Ascending aorta (tissue), 2 donors: ENCODE data around the gene SNX10. TPM values are rescaled to one million over a fixed set of nuclear protein-coding genes. Genes with fewer than 3 reads are reported as not detected.
A peak's percentile ranks its signal among the peaks of the same experiment; 100 is the strongest.

Source experiments
- DNase-seq, 2 donors: peaks; one replicate each; pipeline ENCODE4 v3.0.0-alpha.2; 2019; ENCODE audit warnings: low spot score in 2 of 2
- H3K27ac ChIP-seq, 2 donors: fragments of 200-600 bp; sonication (generic); one replicate each; pipeline ENCODE4 v1.5.1; 2016 to 2017; ENCODE audit warnings: mild to moderate bottlenecking in 1 of 2
- H3K27me3 ChIP-seq: fragments of 200-600 bp; sonication (generic); one replicate; pipeline ENCODE4 v1.5.1; 2017
- H3K36me3 ChIP-seq, 2 donors: fragments of 200-600 bp; sonication (generic); one replicate each; pipeline ENCODE4 v1.5.1; 2016
- H3K4me1 ChIP-seq, 2 donors: fragments of 200-600 bp; sonication (generic); one replicate each; pipeline ENCODE4 v1.5.1; 2016 to 2017; ENCODE audit warnings: mild to moderate bottlenecking in 1 of 2
- H3K4me3 ChIP-seq, 2 donors: fragments of 200-600 bp; sonication (generic); one replicate each; pipeline ENCODE4 v1.5.1; 2016 to 2017; ENCODE audit warnings: mild to moderate bottlenecking in 1 of 2
- H3K9me3 ChIP-seq, 2 donors: fragments of 200-600 bp; sonication (generic); one replicate each; pipeline ENCODE4 v1.5.1; 2016
- intact Hi-C: fragments of 100-400 bp; cut with DNase I; formaldehyde crosslinking; loops from one replicate; pipeline ENCODE4 v1.15.1; 2023
- total RNA-seq: library from RNA; depleted of rRNA; stranded (reverse); fragments of >200 nt; gene quantifications from one replicate; pipeline ENCODE4 v1.1.0, GENCODE V29; 2016
- TF ChIP-seq, protein P1 (sequence below), 3 experiments: fragments of 200-600 bp in 2 of 3; fragments of 450-650 bp in 1 of 3; sonication (generic) in 2 of 3; IDR thresholded peaks; one replicate each; pipeline ENCODE4 v1.5.1; 2016 to 2019; ENCODE audit warnings: antibody characterized with exemption in 3 of 3, mild to moderate bottlenecking in 1 of 3, moderate library complexity in 1 of 3

SNX10 gene
- total RNA-seq, 1 donor from 2014 or later = 3.5 TPM

DNA sequence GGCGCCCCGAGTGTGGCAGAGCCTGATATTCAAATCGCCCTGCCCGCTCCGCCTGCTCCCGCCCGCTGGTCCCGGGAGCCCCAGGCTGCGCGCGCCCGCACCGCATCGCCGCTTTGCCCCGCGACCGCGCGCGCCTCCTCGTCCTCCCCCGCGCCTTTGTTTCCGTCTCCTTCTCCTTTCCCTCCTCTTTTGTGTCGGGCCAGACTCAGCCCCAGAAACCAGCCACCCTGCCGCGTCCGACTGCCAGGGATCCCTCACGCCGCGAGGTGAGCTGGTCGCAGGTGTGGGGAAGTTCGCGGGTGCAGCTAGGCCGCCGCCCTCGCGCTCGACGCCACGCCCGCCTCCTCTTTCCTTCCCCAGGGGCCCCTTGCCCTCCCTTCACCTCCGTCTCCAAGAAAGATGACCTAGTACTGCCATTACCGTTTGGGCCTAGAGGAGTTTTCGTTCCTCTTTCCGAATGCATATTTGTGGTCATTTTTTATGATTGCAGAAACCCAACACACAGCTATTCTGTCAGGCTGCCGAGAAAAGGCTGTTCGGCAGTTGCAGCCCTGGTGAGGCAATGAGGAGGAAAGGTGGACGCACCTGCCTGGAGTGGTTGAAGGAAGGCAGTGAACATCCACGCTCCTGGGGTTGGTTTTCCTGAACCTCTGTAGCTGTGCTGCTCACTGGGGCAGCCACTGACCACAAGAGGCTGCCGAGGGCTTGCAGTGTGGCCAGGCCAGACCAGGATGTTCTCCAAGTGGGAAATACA is 107.3 kb downstream of the SNX10 start:
- DNase-seq = peak in 1 of 2 donors; percentile 63
- no peaks in the 10 kb centered on the region for H3K36me3 ChIP-seq
- intact Hi-C loops = no loop called here
- TF ChIP-seq, protein P1, sequence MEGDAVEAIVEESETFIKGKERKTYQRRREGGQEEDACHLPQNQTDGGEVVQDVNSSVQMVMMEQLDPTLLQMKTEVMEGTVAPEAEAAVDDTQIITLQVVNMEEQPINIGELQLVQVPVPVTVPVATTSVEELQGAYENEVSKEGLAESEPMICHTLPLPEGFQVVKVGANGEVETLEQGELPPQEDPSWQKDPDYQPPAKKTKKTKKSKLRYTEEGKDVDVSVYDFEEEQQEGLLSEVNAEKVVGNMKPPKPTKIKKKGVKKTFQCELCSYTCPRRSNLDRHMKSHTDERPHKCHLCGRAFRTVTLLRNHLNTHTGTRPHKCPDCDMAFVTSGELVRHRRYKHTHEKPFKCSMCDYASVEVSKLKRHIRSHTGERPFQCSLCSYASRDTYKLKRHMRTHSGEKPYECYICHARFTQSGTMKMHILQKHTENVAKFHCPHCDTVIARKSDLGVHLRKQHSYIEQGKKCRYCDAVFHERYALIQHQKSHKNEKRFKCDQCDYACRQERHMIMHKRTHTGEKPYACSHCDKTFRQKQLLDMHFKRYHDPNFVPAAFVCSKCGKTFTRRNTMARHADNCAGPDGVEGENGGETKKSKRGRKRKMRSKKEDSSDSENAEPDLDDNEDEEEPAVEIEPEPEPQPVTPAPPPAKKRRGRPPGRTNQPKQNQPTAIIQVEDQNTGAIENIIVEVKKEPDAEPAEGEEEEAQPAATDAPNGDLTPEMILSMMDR (IDR thresholded peaks at IDR 0.05) = peak in 1 of 3 experiments; percentile 7
- no peaks in the 10 kb centered on the region for H3K27me3 ChIP-seq
- peak overlapping the region; percentile 66 to 71 for H3K4me3 ChIP-seq
- H3K27ac ChIP-seq = no peak overlapping the region
- H3K9me3 ChIP-seq = no peaks in the 10 kb centered on the region
- peaks cover 0 to 6% of the 10 kb centered on the region in 2 donors for H3K4me1 ChIP-seq

DNA sequence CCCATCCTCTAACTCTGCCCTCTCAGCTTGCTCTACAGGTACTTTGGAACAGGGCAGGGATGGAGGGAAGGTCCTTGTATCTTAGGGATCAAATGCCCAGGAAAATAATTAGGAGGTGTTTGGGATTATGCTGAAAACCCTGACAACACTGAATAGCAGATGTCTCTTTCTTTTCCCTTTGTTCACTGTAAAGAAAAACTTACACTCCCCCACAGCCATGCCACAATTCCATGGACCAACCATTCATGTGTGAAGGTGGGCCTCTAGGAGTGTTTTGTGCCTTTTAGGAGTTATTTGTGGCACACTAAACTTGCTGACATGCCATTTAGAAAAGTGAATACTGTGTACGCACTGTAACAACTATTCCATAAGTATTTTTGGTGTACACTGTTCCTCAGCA is 108.1 kb downstream of the SNX10 start:
- Histone ChIP-seq H3K4me3 (no peak overlapping the region), H3K4me1 (peaks cover 0 to 6% of the 10 kb centered on the region in 2 donors), H3K27ac (no peak overlapping the region), H3K9me3 (no peaks in the 10 kb centered on the region), H3K36me3 (no peaks in the 10 kb centered on the region), H3K27me3 (no peaks in the 10 kb centered on the region)
- no peak for DNase-seq
- intact Hi-C loops = no loop called here
- TF ChIP-seq, protein P1 (IDR thresholded peaks at IDR 0.05) = no peak

DNA sequence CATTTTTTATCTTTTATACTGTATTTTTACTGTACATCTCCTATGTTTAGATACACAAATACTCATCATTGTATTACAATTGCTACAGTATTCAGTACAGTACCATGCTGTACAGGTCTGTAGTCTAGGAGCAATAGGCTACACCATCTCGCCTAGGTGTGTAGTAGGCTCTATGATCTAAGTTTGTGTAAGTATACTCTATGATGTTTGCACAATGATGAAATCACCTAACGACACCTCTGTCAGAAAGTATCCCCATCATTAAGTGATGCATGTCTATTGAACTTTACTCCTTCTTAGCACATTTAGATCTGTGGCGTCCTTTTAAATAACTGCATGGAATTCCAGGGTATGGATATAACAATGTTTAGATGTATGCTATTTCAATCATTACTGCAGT is 112.0 kb downstream of the SNX10 start:
- Histone ChIP-seq H3K27ac (no peak overlapping the region), H3K4me3 (no peak overlapping the region), H3K4me1 (peaks cover 0 to 6% of the 10 kb centered on the region in 2 donors), H3K36me3 (no peaks in the 10 kb centered on the region), H3K9me3 (no peaks in the 10 kb centered on the region), H3K27me3 (no peaks in the 10 kb centered on the region)
- no peak for DNase-seq
- intact Hi-C loops = no loop called here
- TF ChIP-seq, protein P1 (IDR thresholded peaks at IDR 0.05) = no peak

DNA sequence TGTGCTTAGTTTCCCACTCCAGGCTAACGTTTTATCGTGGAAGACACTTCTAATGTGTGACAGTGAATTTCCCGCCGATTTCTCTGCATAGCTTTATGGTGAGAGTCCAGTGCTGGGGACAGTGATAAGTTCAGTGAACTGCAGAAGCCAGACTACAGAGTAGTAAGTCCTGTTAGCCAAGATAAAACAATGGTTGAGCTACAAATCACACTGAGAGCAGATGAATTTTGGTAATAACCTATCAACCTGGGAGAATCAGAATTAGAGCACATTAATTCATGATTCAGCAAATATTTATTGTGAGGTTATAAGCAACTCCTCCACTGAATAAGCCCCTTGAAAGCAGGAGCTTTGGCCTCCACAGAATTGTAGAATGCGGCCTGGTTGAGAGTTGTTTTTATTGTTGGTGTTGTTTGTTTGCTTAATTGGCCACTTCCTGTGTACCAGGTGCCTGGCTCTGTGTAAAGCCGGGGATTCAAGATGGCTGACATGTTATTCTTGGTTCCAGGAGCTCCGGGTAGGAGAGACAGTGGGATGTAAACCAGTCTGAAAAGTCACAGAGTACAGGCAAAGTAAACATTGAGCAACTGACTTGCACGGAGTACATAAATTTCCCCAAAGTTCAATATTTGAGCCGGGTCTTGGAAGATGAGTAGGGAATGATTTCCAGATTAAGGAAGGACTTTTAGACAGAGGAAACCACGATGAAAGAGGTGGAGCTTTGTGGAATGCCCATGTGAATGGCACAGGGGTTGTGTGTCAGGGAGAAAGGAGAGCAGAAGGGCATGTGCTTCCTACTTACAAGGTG is 112.7 kb downstream of the SNX10 start:
- Histone ChIP-seq H3K4me3 (no peak overlapping the region), H3K27ac (no peak overlapping the region), H3K27me3 (no peaks in the 10 kb centered on the region), H3K4me1 (no peaks in the 10 kb centered on the region), H3K36me3 (no peaks in the 10 kb centered on the region), H3K9me3 (no peaks in the 10 kb centered on the region)
- DNase-seq = no peak
- intact Hi-C loops = no loop called here
- TF ChIP-seq, protein P1 (IDR thresholded peaks at IDR 0.05) = no peak

DNA sequence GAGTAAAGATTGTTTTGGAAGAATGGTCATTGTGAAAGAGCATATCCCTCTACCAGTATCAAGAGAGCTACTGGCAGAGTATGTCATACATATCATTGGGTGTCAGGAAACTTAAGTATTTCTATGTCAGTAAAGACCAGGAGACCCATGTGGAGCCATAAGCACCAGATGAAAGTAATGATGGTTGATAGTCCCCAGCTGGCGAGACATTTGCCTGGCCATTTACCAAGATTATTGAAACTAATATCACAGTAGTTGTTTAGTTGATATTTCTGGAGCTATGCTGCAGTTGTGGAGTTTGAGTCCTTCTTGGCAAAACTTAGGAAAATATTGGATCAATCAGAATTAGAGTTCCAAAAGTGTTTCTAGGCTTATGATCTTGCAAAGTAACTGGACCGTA is 114.8 kb downstream of the SNX10 start:
- Histone ChIP-seq H3K36me3 (no peaks in the 10 kb centered on the region), H3K27ac (no peak overlapping the region), H3K9me3 (no peaks in the 10 kb centered on the region), H3K27me3 (no peaks in the 10 kb centered on the region), H3K4me1 (no peaks in the 10 kb centered on the region), H3K4me3 (no peak overlapping the region)
- TF ChIP-seq, protein P1 (IDR thresholded peaks at IDR 0.05) = no peak
- DNase-seq = no peak
- intact Hi-C loops = no loop called here
